ENCODE results near the gene PPP1R9A. TPM values are rescaled to one million over a fixed set of nuclear protein-coding genes. Genes with fewer than 3 reads are reported as not detected.

The PPP1R9A gene
- total RNA-seq, 2 donors from 2014 or later = 23.3 to 23.4 TPM

DNA sequence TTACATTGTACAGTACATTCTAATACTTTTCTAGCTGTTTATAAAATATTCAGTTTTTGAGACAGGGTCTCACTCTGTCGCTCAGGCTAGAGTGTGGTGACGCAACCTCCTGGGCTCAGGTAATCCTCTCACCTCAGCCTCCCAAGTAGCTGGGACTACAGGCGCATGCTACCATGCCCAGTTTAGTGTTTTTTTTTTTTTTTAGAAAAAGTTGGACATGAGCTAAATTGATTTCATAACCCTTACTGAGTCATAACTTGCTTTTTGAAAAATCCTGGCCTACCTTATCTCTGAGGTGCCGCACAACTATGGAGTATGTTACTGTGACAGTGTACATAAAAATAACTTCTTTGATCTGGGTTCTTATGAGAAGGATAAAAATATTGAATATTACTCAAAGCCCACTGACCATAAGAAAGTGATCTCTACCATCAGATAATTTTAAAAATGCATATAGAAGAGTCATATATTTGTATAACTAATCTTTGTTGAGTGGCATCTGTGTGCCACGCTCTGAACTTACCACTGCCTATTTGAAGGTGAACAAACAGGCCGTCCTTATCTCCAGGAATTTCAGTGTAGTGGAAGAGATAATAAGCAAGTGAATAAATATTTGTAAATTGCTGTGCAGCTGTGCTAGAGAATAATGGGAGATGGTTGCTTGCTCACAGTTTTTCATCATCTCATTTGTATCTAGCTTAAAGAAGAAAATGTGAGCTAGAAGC, 73.2 kb downstream of the PPP1R9A start:
- Histone ChIP-seq H3K27me3 (no peaks in the 10 kb centered on the region), H3K4me3 (no peak overlapping the region), H3K27ac (no peak overlapping the region), H3K9me3 (no peaks in the 10 kb centered on the region), H3K4me1 (no peaks in the 10 kb centered on the region), H3K36me3 (no peaks in the 10 kb centered on the region)
- TF ChIP-seq CTCF (IDR thresholded peaks at IDR 0.05) = no peak
- no peak for DNase-seq (ENCODE audit: low spot score)

- H3K27ac ChIP-seq = no peak overlapping the region
- no peaks in the 10 kb centered on the region for H3K27me3 ChIP-seq
- H3K36me3 ChIP-seq = no peaks in the 10 kb centered on the region
- no peaks in the 10 kb centered on the region for H3K9me3 ChIP-seq
- DNase-seq (ENCODE audit: low spot score) = no peak
- no peak overlapping the region for H3K4me3 ChIP-seq
- TF ChIP-seq CTCF (IDR thresholded peaks at IDR 0.05) = no peak
- H3K4me1 ChIP-seq = no peaks in the 10 kb centered on the region
These were observed 88.5 kb downstream of the PPP1R9A start for GRCh38 chr7:94995921-94996320.

GRCh38 chr7:94996369-94996768, 89.0 kb downstream of the PPP1R9A start:
- H3K36me3 ChIP-seq = no peaks in the 10 kb centered on the region
- no peak for TF ChIP-seq CTCF (IDR thresholded peaks at IDR 0.05)
- H3K27ac ChIP-seq = no peak overlapping the region
- no peak for DNase-seq (ENCODE audit: low spot score)
- no peaks in the 10 kb centered on the region for H3K4me1 ChIP-seq
- no peaks in the 10 kb centered on the region for H3K27me3 ChIP-seq
- H3K4me3 ChIP-seq = no peak overlapping the region
- no peaks in the 10 kb centered on the region for H3K9me3 ChIP-seq

- no peak overlapping the region for H3K4me3 ChIP-seq
- no peaks in the 10 kb centered on the region for H3K36me3 ChIP-seq
- H3K27me3 ChIP-seq = no peaks in the 10 kb centered on the region
- no peak for TF ChIP-seq CTCF (IDR thresholded peaks at IDR 0.05)
- no peaks in the 10 kb centered on the region for H3K9me3 ChIP-seq
- no peaks in the 10 kb centered on the region for H3K4me1 ChIP-seq
- H3K27ac ChIP-seq = no peak overlapping the region
- DNase-seq (ENCODE audit: low spot score) = no peak
These were observed 90.2 kb downstream of the PPP1R9A start for GRCh38 chr7:94997547-94997946.

DNA sequence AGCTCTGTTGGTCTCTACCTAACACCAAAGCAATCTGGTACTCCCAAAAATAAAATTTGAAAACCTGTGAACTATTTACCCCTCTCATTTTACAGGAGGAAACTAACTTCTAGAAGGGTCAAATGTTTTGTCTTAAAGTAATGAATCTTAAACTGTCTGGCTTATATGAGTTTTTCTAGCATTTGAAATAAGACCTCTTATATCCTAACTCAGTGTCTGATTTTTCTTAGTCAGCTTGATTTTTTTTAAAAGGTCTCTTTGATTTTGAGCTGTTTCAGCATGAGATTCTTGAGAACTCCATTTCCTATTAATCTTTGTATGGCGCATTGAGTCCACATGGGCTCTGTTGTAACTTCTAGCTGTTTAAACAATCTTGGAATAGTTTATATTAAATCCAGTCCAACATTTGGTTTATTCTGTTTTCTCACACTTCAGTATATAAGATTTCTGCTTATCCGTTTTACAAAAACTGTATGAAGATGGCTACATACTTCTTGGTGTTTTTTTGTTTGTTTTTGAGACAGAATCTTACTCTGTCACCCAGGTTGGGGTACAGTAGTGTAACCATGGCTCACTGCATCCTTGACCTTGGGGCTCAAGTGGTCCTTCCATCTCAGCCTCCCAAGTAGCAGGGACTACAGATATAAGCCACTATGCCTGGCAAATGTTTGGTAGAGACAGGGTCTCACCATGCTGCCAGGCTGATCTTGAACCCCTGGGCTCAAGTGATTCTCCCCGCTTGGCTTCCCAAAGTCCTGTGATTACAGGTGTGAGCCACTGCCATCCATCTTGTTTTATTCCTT, 91.1 kb downstream of the PPP1R9A start:
- H3K4me1 ChIP-seq = no peaks in the 10 kb centered on the region
- H3K4me3 ChIP-seq = no peak overlapping the region
- H3K27ac ChIP-seq = no peak overlapping the region

More for the DNA sequence above, 91.1 kb downstream of the PPP1R9A start:
- DNase-seq (ENCODE audit: low spot score) = no peak
- no peak for TF ChIP-seq CTCF (IDR thresholded peaks at IDR 0.05)
- Histone ChIP-seq H3K27me3 (no peaks in the 10 kb centered on the region), H3K9me3 (no peaks in the 10 kb centered on the region), H3K36me3 (no peaks in the 10 kb centered on the region)

Data from right atrium auricular region (tissue), 2 donors.